SK-N-SH treated with all-trans-retinoic acid at 6 μM for 48 hours (cell line): ENCODE results near the gene PPP1R14D.

Experiments
- ATAC-seq: fragments of 200-7000 bp; cut with Tn5 transposase; 3 replicates; pipeline ENCODE4 v1.9.1; 2020; ENCODE audit warnings: mild to moderate bottlenecking, moderate library complexity
- ARNTL ChIP-seq: fragments of 450-650 bp; formaldehyde crosslinking; IDR thresholded peaks from 2 replicates; pipeline ENCODE4 v1.5.0; 2020; ENCODE audit warnings: low read depth, mild to moderate bottlenecking, moderate library complexity, borderline replicate concordance
- BACH2 ChIP-seq: fragments of 250-450 bp; sonication (Bioruptor Pico); IDR thresholded peaks from 2 replicates; pipeline ENCODE4 v1.9.0; 2021; ENCODE audit warnings: mild to moderate bottlenecking, borderline replicate concordance
- CREB5 ChIP-seq: fragments of 250-450 bp; sonication (Bioruptor Pico); IDR thresholded peaks from 2 replicates; pipeline ENCODE4 v1.5.1; 2020; ENCODE audit warnings: low read depth, mild to moderate bottlenecking, moderate library complexity
- CSDC2 ChIP-seq: fragments of 250-450 bp; sonication (Bioruptor Pico); IDR thresholded peaks from 2 replicates; pipeline ENCODE4 v1.5.0; 2020; ENCODE audit warnings: mild to moderate bottlenecking, moderate library complexity
- CSRNP3 ChIP-seq: fragments of 250-450 bp; sonication (Bioruptor Pico); IDR thresholded peaks from 2 replicates; pipeline ENCODE4 v1.5.1; 2021; ENCODE audit warnings: mild to moderate bottlenecking, moderate library complexity
- GLIS3 ChIP-seq: fragments of 250-450 bp; sonication (Bioruptor Pico); IDR thresholded peaks from 2 replicates; pipeline ENCODE4 v1.5.0; 2020; ENCODE audit warnings: mild to moderate bottlenecking, moderate library complexity
- ISL1 ChIP-seq: fragments of 250-450 bp; sonication (Bioruptor Pico); IDR thresholded peaks from 2 replicates; pipeline ENCODE4 v2.1.2; 2022; ENCODE audit warnings: mild to moderate bottlenecking, moderate library complexity
- OSR1 ChIP-seq: fragments of 250-450 bp; sonication (Bioruptor Pico); IDR thresholded peaks from 2 replicates; pipeline ENCODE4 v1.8.0; 2022; ENCODE audit warnings: moderate library complexity, mild to moderate bottlenecking, inconsistent platforms
- POU6F1 ChIP-seq: fragments of 250-450 bp; sonication (Bioruptor Pico); IDR thresholded peaks from 2 replicates; pipeline ENCODE4 v1.8.0; 2021; ENCODE audit warnings: low read depth, mild to moderate bottlenecking, moderate library complexity, borderline replicate concordance
- RARB ChIP-seq: fragments of 250-450 bp; sonication (Bioruptor Pico); IDR thresholded peaks from 2 replicates; pipeline ENCODE4 v1.8.0; 2021; ENCODE audit warnings: mild to moderate bottlenecking, moderate library complexity
- SNAI2 ChIP-seq: fragments of 250-450 bp; sonication (Bioruptor Pico); IDR thresholded peaks from 2 replicates; pipeline ENCODE4 v1.5.0; 2020; ENCODE audit warnings: mild to moderate bottlenecking, moderate library complexity
- TCF4 ChIP-seq: fragments of 250-450 bp; sonication (Bioruptor Pico); IDR thresholded peaks from 2 replicates; pipeline ENCODE4 v1.8.0; 2021; ENCODE audit warnings: mild to moderate bottlenecking, moderate library complexity, borderline replicate concordance
- TOX ChIP-seq: fragments of 250-450 bp; sonication (Bioruptor Pico); IDR thresholded peaks from 2 replicates; pipeline ENCODE4 v1.8.0; 2021; ENCODE audit warnings: mild to moderate bottlenecking, moderate library complexity, borderline replicate concordance
- TSHZ2 ChIP-seq: fragments of 250-450 bp; sonication (Bioruptor Pico); IDR thresholded peaks from 2 replicates; pipeline ENCODE4 v1.5.0; 2020; ENCODE audit warnings: mild to moderate bottlenecking, moderate library complexity
- ZC3H10 ChIP-seq: fragments of 250-450 bp; sonication (Bioruptor Pico); IDR thresholded peaks from 2 replicates; pipeline ENCODE4 v1.5.1; 2021; ENCODE audit warnings: mild to moderate bottlenecking, moderate library complexity
- ZFP3 ChIP-seq: fragments of 250-450 bp; sonication (Bioruptor Pico); IDR thresholded peaks from 2 replicates; pipeline ENCODE4 v1.5.0; 2020; ENCODE audit warnings: mild to moderate bottlenecking, moderate library complexity
- ZFP30 ChIP-seq: fragments of 450-650 bp; formaldehyde crosslinking; IDR thresholded peaks from 2 replicates; pipeline ENCODE4 v1.5.0; 2022; ENCODE audit warnings: mild to moderate bottlenecking, moderate library complexity
- ZNF565 ChIP-seq: fragments of 450-650 bp; formaldehyde crosslinking; conservative IDR thresholded peaks from 2 replicates; pipeline ENCODE4 v1.5.0; 2020; ENCODE audit warnings: low read depth, mild to moderate bottlenecking, moderate library complexity
- ZNF70 ChIP-seq: fragments of 450-650 bp; formaldehyde crosslinking; IDR thresholded peaks from 2 replicates; pipeline ENCODE4 v1.5.0; 2020; ENCODE audit warnings: mild to moderate bottlenecking, moderate library complexity

Gene PPP1R14D

GRCh38 chr15:40768521-40769273 is 59.8 kb downstream of the PPP1R14D start:
- no peak for ATAC-seq
- TF ChIP-seq GLIS3, result no peak
- TF ChIP-seq BACH2 (CRISPR knock-in tag), result no peak

DNA sequence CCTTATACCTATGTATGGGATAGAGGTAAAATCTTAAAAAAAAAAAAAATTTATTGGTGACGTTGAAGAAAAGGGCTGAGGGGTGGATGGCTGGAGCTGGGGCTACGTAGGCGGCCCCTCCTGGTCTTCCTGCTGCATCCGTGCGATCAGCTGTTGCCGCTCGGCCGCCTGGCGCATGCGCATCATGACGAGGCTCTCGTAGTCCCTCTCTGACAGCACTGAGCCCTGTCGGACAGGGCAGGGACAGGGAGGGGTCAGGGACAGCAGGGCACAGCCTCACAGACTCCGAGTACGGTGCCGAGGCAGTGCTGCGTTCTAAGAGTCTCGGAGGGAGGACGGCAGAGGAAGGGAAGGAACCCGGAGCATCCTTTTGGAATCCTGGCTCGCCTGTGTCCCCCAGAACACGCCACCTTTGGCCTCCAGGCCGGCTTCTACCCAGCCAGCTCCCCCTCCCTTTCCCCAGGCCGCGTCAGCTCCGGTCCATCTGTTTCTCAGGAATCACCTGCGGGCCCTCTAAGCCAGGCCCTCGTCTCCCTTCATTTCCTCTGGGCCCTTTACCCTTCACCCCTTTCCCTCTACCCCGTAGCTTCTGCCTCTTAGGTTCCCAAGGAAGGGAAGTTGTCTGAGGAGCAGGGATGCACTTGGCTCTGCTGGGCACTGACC is 60.5 kb downstream of the PPP1R14D start:
- TF ChIP-seq CSRNP3 (CRISPR knock-in tag) (no peak), TCF4 (no peak), GLIS3 (no peak), ZNF565 (CRISPR knock-in tag) (no peak), TOX (CRISPR knock-in tag) (no peak), ZNF70 (no peak), SNAI2 (CRISPR knock-in tag) (no peak)
- TF ChIP-seq, all 23 proteins: peak for 0
- no peak for ATAC-seq

- TF ChIP-seq OSR1 (CRISPR knock-in tag), result no peak
- TF ChIP-seq CSRNP3 (CRISPR knock-in tag), result no peak
- no peak for TF ChIP-seq TOX (CRISPR knock-in tag)
- TF ChIP-seq BACH2 (CRISPR knock-in tag), result no peak
- no peak for TF ChIP-seq ARNTL
- no peak for TF ChIP-seq ZNF565 (CRISPR knock-in tag)
- TF ChIP-seq SNAI2 (CRISPR knock-in tag), result no peak
- no peak for TF ChIP-seq GLIS3
- no peak for TF ChIP-seq TSHZ2 (CRISPR knock-in tag)
- TF ChIP-seq ZNF70, result no peak
- TF ChIP-seq, all 23 proteins: peak for 0
- peak; percentile 72 for ATAC-seq
These were observed 61.3 kb downstream of the PPP1R14D start for GRCh38 chr15:40766906-40767837.

- peak; percentile 9 for ATAC-seq
- TF ChIP-seq RARB (CRISPR knock-in tag), result no peak
- no peak for TF ChIP-seq ZNF70
- TF ChIP-seq POU6F1, result no peak
- TF ChIP-seq ISL1 (CRISPR knock-in tag), result no peak
- no peak for TF ChIP-seq ARNTL
- no peak for TF ChIP-seq ZC3H10 (CRISPR knock-in tag)
- no peak for TF ChIP-seq GLIS3
- TF ChIP-seq CSDC2 (CRISPR knock-in tag), result no peak
- no peak for TF ChIP-seq ZFP30
- no peak for TF ChIP-seq CREB5 (CRISPR knock-in tag)
- TF ChIP-seq ZFP3 (CRISPR knock-in tag), result no peak
- TF ChIP-seq OSR1 (CRISPR knock-in tag), result no peak
- TF ChIP-seq ZNF565 (CRISPR knock-in tag), result no peak
- no peak for TF ChIP-seq BACH2 (CRISPR knock-in tag)
These were observed 62.2 kb downstream of the PPP1R14D start for GRCh38 chr15:40766194-40766815.
